GM19043 (cell line): Measurements from ENCODE around the gene ADCY5.

Experiments
- ATAC-seq: cut with Tn5 transposase; IDR thresholded peaks from one replicate; pipeline ENCODE4 v1.9.1; 2021; ENCODE audit warnings: low read depth; ENCODE audit not compliant: unreplicated experiment

ADCY5 gene

GRCh38 chr3:123347205-123347604 lies 101.7 kb downstream of the ADCY5 start:
- ATAC-seq, result no peak

DNA sequence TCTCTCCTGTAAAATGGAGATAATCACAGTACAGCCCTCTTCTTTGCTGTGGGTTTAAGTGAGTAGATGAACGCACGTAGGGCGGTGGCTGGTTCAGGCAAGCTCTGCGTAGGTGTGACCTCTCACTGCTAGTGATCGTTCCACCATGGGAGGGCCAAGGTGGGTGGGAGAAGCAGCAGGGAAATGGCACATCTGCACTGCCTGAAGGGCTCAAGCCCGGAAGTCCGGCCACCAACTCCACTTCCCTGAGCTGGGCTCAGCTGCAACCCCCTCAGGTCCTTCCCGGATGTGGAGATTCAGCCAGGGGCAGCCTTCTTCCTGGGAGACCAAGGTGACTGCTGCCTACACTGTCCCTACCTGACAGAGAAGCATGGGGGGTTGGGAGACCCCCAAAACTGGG lies 102.9 kb downstream of the ADCY5 start:
- no peak for ATAC-seq

- no peak for ATAC-seq
Observed at GRCh38 chr3:123344907-123345594, 103.8 kb downstream of the ADCY5 start.

DNA sequence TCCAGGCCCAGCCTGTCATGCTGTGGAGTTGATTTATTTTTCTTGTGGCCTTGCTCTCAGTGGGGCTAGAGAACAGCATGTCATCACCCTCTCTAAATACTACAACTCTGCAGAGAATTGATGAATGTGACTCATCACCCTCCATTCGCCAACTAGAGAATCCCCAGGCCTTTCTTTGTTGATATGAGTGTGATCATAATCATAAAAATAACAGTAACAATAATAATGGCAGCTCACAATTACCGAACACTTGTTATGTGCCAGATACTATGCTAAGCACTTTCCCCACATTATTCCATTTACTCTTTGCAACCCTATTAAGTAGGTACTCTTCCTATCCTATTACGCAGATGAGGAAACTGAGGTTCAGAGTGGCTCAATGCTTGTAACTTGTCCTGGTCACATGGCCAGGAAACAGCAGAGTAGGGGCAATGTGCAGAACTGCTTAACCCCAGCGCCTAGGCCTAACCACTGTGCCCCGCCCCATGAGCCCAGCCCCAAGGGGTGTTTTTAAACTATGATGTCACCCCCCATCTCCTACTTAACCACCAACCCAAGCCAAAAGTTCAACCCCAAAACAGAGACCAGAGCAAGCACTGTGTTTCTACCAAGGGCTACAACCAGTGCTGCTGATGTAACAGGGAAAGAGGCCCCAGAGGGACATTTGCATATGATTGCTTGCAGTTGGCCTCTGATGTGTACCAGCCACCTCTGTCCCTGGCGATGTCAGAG lies 104.5 kb downstream of the ADCY5 start:
- no peak for ATAC-seq

GRCh38 chr3:123343296-123344174 lies 105.4 kb downstream of the ADCY5 start:
- no peak for ATAC-seq

GRCh38 chr3:123342631-123343080 lies 106.2 kb downstream of the ADCY5 start:
- no peak for ATAC-seq

- ATAC-seq, result no peak
Observed at GRCh38 chr3:123341871-123342630, 106.8 kb downstream of the ADCY5 start.

DNA sequence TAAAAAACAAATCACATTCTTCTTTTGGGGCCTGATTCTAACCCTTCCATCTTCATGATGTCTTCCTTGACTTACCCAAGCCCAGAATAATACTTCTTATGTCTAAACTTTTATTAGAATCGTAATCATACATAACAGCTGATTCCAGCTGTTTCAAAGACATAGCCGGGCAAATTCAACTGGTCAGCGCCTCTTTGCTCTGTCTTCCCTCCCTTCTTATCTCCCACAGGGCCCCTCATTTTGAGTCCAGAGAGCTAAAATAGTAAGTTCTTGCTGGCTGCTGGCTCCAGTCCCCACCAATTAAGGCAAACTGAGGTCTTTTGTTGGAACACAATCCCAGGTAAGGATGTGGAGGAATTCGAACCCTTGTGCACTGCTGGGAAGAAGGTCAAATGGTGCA lies 108.6 kb downstream of the ADCY5 start:
- ATAC-seq, result no peak

- ATAC-seq, result no peak
Observed at GRCh38 chr3:123339302-123339701, 109.6 kb downstream of the ADCY5 start.

- ATAC-seq, result no peak
Observed at GRCh38 chr3:123338620-123339061, 110.2 kb downstream of the ADCY5 start.

GRCh38 chr3:123337948-123338619 lies 110.8 kb downstream of the ADCY5 start:
- ATAC-seq, result no peak

- ATAC-seq, result no peak
Observed at GRCh38 chr3:123337226-123337625, 111.7 kb downstream of the ADCY5 start.

DNA sequence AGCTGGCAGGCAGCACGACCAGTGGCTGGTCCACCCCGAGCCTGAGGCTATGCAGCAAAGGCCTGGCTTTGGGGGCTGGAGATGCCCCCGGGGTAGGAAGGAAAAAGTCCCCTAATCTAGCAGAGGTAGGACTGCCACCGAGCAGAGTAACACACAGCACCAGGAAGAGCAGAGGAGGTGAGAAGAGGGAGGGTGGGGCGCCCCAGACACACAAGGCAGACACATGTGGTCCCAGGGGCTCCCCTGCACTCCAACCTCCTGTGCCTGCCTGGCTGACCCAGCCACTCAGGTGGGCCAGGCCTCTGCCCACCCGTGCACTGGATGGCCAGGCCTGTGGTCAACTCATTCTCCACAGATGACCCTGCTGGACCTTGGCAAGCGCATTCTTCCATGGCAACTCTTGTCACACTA lies 112.4 kb downstream of the ADCY5 start:
- ATAC-seq, result no peak

GRCh38 chr3:123336001-123336400 lies 112.9 kb downstream of the ADCY5 start:
- ATAC-seq, result no peak

DNA sequence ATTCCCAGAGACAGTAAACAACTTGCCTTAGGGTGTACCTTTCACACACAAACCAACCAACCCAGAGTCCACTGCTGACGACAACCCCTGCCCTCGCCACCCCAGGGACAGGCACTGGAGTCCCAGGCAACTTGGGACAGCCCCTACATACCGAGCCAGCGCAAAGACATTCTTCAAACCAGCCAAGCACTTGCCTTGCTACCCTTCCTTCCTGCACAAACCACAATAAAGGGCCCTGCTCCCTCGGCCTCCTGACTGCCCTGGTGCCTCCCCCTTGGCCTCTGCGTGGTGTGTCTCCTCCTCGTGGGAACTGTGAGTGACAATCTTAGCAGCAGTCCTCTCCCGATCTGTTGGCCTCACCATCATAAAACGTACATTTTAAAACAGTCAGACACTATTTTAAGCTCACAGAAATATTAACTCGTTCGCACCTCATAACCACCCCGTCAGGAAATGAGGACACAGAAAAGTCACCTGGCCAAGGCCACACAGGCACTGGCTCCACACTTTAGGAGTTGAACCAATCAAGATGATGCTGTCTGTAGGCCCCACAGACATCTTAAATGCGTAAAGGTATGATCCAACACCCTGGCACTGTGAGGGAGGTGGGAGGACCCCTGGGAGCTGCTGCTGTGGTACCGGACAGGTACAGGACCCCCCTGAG lies 113.8 kb downstream of the ADCY5 start:
- no peak for ATAC-seq

DNA sequence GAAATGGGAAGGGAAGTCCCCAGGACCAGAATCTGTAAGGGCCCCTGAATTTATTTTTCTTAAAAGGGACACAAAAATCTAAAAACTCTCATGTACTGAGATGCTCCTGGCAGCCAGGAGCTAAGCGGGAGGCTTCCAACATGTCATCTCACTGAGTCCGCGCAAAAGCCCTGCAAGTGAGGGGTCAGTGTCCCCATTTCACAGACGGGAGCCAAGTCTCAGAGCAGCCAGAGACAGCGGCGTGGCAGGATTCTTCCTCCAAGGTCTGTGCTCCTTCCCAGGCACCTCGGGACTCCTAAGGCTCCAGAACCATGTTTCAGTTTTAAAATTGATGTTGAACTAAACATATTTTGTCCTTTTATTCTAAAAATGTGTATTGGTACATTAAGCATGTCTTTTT lies 114.8 kb downstream of the ADCY5 start:
- no peak for ATAC-seq

DNA sequence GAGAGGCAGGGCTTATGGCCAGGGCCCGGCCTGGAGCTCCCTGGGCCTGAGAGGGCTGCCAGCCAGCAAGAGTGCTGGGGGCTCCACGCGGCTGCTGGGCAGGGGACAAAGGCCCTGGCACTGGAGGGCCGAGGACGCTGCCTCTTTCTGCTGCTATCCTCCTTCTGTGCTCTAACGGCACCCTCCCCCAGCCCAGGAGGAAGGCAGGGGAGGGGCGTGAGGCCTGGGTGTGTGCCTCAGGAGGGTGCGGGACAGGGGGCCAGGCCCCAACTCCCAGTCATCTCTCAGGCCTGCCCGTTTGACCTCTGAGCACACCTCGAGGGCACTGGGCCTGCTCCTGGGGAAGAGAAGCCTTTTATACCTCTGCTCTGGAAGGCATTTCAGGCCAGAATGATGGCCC lies 115.5 kb downstream of the ADCY5 start:
- ATAC-seq, result no peak

- ATAC-seq, result no peak
Observed at GRCh38 chr3:123332124-123332641, 116.7 kb downstream of the ADCY5 start.

DNA sequence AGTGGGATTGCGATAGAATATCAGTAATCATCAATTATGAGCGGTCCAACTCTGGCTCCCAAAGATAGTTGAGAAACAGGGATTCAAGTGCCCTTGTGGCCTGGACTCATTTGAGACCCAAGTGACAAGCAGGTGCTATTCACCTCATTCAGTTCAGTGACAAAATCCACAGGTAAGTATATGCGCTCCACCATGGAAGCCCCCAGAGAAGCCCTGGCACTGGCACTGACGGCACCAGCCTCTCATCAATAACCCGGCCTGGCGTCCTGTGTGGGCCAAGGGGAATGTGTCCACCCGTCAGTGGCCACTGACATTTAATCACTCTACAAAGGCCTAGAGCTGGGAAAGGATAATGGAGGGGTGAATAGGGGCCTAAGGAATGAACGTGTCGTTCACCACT lies 117.2 kb downstream of the ADCY5 start:
- ATAC-seq, result no peak
